Sigmoid colon (tissue), 4 donors: ENCODE data around the gene TMEM225B.

Experiments
- CTCF ChIP-seq, 4 experiments: fragments of 450-650 bp in 3 of 4; fragments of 200-600 bp in 1 of 4; IDR thresholded peaks; one replicate each; pipeline ENCODE4 v1.5.1; 2016 to 2019; ENCODE audit warnings: antibody characterized with exemption in 4 of 4, mild to moderate bottlenecking in 3 of 4, moderate library complexity in 2 of 4
- EP300 ChIP-seq, 4 donors: sonication (generic); formaldehyde crosslinking; IDR thresholded peaks; one replicate each; pipeline ENCODE4 v1.6.1; 2017; ENCODE audit warnings: antibody characterized with exemption in 4 of 4
- POLR2A ChIP-seq, 2 donors: fragments of 450-650 bp; IDR thresholded peaks; one replicate each; pipeline ENCODE4 v1.6.1; 2016; ENCODE audit warnings: antibody characterized with exemption in 2 of 2, mild to moderate bottlenecking in 2 of 2, moderate library complexity in 2 of 2
- POLR2AphosphoS5 ChIP-seq, 4 donors: sonication (generic); formaldehyde crosslinking; IDR thresholded peaks; one replicate each; pipeline ENCODE4 v1.6.1; 2017; ENCODE audit warnings: antibody characterized with exemption in 4 of 4

DNA sequence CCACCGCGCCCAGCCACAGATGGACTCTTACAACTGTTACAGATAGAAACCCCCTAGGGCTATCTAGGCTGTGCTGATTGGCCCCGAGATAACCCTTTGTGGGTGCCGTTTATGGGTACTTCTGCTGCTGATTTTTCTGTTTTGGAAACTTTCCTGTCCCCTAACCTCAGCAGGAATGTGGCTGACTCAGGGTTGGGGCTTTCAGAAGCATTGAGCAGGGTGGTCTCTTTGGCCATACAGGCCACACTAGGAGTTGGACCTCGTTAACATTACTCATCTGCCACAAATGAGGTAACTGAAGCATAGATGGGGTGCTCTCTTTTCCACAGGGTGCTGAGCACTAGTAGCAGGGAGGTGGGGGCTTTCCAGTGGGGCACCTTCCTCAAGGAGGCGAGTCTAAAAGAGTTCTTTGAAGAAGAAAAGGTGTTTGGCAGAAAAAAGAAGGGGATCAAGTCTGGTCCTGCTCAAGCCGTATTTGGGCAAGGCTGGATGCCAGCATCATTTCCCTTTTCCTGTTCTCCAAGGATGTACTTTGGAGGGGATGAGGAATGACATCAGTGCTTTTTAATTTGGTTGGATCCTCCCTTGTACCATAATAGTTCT, 25.1 kb downstream of the TMEM225B start:
- TF ChIP-seq EP300 (IDR thresholded peaks at IDR 0.05) (no peak), CTCF (IDR thresholded peaks at IDR 0.05) (no peak), POLR2AphosphoS5 (IDR thresholded peaks at IDR 0.05) (no peak), POLR2A (IDR thresholded peaks at IDR 0.05) (no peak)
